Liver (tissue), 9 donors: ENCODE data around the gene RSPO4. TPM values are rescaled to one million over a fixed set of nuclear protein-coding genes. Genes with fewer than 3 reads are reported as not detected.

ENCODE experiments used
- DNase-seq: peaks from one replicate; pipeline ENCODE4 v3.0.0-alpha.2; 2017; ENCODE audit warnings: low spot score
- H3K27ac ChIP-seq, 2 donors: one replicate each; pipeline ENCODE4 v1.7.0; 2013; ENCODE audit warnings: inconsistent platforms in 2 of 2, low read length in 2 of 2, control low read depth in 1 of 2, low read depth in 1 of 2, mild to moderate bottlenecking in 1 of 2
- H3K27me3 ChIP-seq, 4 donors: one replicate each; pipeline versions ENCODE4 v1.6.1 to v1.7.0; 2013; ENCODE audit warnings: low read length in 3 of 4, inconsistent platforms in 1 of 4, mild to moderate bottlenecking in 1 of 4, moderate library complexity in 1 of 4; ENCODE audit not compliant: control insufficient read depth in 4 of 4, insufficient read depth in 4 of 4
- H3K36me3 ChIP-seq, 4 donors: one replicate each; pipeline versions ENCODE4 v1.6.1 to v1.7.0; 2013; ENCODE audit warnings: low read length in 3 of 4, mild to moderate bottlenecking in 3 of 4, low read depth in 1 of 4, moderate library complexity in 1 of 4; ENCODE audit not compliant: control insufficient read depth in 4 of 4, insufficient read depth in 3 of 4
- H3K4me1 ChIP-seq, 4 donors: one replicate each; pipeline versions ENCODE4 v1.6.1 to v1.7.0; 2013; ENCODE audit warnings: low read length in 3 of 4, mild to moderate bottlenecking in 3 of 4, moderate library complexity in 1 of 4; ENCODE audit not compliant: control insufficient read depth in 4 of 4, insufficient read depth in 4 of 4
- H3K4me3 ChIP-seq, 3 donors: one replicate each; pipeline versions ENCODE4 v1.6.1 to v1.7.0; 2013; ENCODE audit warnings: low read length in 3 of 3, control low read depth in 1 of 3, low read depth in 1 of 3, mild to moderate bottlenecking in 1 of 3
- H3K9ac ChIP-seq, 2 donors: one replicate each; pipeline ENCODE4 v1.7.0; 2013; ENCODE audit warnings: low read length in 2 of 2, mild to moderate bottlenecking in 2 of 2, moderate library complexity in 2 of 2, control low read depth in 1 of 2, low read depth in 1 of 2
- H3K9me3 ChIP-seq, 4 donors: one replicate each; pipeline versions ENCODE4 v1.6.1 to v1.7.0; 2013; ENCODE audit warnings: low read length in 3 of 4; ENCODE audit not compliant: control insufficient read depth in 4 of 4
- FOXA1 ChIP-seq: IDR thresholded peaks from 2 replicates; pipeline ENCODE4 v1.6.1; 2016; ENCODE audit warnings: antibody characterized with exemption
- FOXA2 ChIP-seq: IDR thresholded peaks from 2 replicates; pipeline ENCODE4 v1.6.1; 2016; ENCODE audit warnings: antibody characterized with exemption
- HNF4A ChIP-seq, 2 donors: conservative IDR thresholded peaks; 2 replicates each; pipeline ENCODE4 v1.6.1; 2016; ENCODE audit warnings: antibody characterized with exemption in 2 of 2, mild to moderate bottlenecking in 2 of 2
- HNF4G ChIP-seq: IDR thresholded peaks from 2 replicates; pipeline ENCODE4 v1.6.1; 2016; ENCODE audit warnings: antibody characterized with exemption
- NR2F2 ChIP-seq: IDR thresholded peaks from 2 replicates; pipeline ENCODE4 v1.6.1; 2016; ENCODE audit warnings: antibody characterized with exemption
- RAD21 ChIP-seq, 2 donors: IDR thresholded peaks; 2 replicates each; pipeline ENCODE4 v1.6.1; 2016; ENCODE audit warnings: antibody characterized with exemption in 2 of 2, mild to moderate bottlenecking in 2 of 2
- REST ChIP-seq: IDR thresholded peaks from 2 replicates; pipeline ENCODE4 v1.6.1; 2016; ENCODE audit warnings: antibody characterized with exemption, mild to moderate bottlenecking
- RXRA ChIP-seq, 2 donors: IDR thresholded peaks; 2 replicates each; pipeline ENCODE4 v1.6.1; 2017 to 2018; ENCODE audit warnings: antibody characterized with exemption in 2 of 2, mild to moderate bottlenecking in 1 of 2
- SP1 ChIP-seq: IDR thresholded peaks from 2 replicates; pipeline ENCODE4 v1.6.1; 2018; ENCODE audit warnings: antibody characterized with exemption, mild to moderate bottlenecking
- TAF1 ChIP-seq: conservative IDR thresholded peaks from 2 replicates; pipeline ENCODE4 v1.6.1; 2016; ENCODE audit warnings: antibody characterized with exemption, mild to moderate bottlenecking
- YY1 ChIP-seq: IDR thresholded peaks from 2 replicates; pipeline ENCODE4 v1.6.1; 2016; ENCODE audit warnings: antibody characterized with exemption, mild to moderate bottlenecking
- ZBTB33 ChIP-seq: IDR thresholded peaks from 2 replicates; pipeline ENCODE4 v1.6.1; 2016; ENCODE audit warnings: antibody characterized with exemption
- WGBS: extraction: QIAGEN DNeasy Blood & Tissue Kit; methylation state at CpG from one replicate; pipeline ENCODE4 v1.1.7; 2013; 5-methylcytosine and 5-hydroxymethylcytosine counted together
- polyA plus RNA-seq, 2 donors: library from polyadenylated mRNA; stranded (reverse) in 1 of 2; unstranded in 1 of 2; fragments of 200-250 nt in 1 of 2; fragments of >200 nt in 1 of 2; fragmentation: Nextera tagmentation in 1 of 2; extraction: Ambion mirVana in 1 of 2; gene quantifications; one replicate each; pipeline versions ENCODE4 v1.2.1 to v1.2.3, GENCODE V29; 2013 to 2015
- total RNA-seq, 2 donors: library from RNA; depleted of rRNA; stranded (reverse); fragments of >200 nt; gene quantifications; one replicate each; pipeline ENCODE4 v1.2.3, GENCODE V29; 2014
- TF ChIP-seq, protein P1 (sequence below): IDR thresholded peaks from 2 replicates; pipeline ENCODE4 v1.6.1; 2016; ENCODE audit warnings: antibody characterized with exemption
- TF ChIP-seq, protein P2 (sequence below): IDR thresholded peaks from 2 replicates; pipeline ENCODE4 v1.6.1; 2016; ENCODE audit warnings: antibody characterized with exemption
- donor health status: healthy.
- donor health status: healthy.
- donor health status: healthy.
- donor health status: healthy.
- donor health status: healthy.

RSPO4 gene
- total and polyA plus RNA-seq, 4 donors = not detected

DNA sequence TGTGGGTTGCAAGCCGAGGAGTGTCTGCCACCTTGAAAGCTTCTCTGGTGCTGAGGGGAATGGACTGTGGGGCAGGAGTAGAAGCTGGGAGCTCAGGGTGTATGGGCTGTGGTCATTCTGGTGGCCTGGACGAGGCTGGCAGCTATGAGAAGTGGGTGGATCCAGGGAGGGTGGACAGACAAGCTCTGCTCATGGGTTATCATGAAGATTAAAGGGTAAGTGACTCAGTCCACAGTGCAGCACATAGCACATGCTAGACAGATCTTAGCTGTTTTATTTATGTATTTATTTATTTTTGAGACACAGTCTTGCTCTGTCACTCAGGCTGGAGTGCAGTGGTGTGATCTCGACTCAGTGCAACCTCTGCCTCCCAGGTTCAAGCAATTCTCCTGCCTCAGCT lies 13.8 kb downstream of the RSPO4 start:
- no peaks in the 10 kb centered on the region for H3K9me3 ChIP-seq
- H3K27ac ChIP-seq = no peak overlapping the region
- no peak for TF ChIP-seq SP1
- TF ChIP-seq, protein P1, sequence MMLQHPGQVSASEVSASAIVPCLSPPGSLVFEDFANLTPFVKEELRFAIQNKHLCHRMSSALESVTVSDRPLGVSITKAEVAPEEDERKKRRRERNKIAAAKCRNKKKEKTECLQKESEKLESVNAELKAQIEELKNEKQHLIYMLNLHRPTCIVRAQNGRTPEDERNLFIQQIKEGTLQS = no peak
- TF ChIP-seq HNF4G = no peak
- TF ChIP-seq, protein P2, sequence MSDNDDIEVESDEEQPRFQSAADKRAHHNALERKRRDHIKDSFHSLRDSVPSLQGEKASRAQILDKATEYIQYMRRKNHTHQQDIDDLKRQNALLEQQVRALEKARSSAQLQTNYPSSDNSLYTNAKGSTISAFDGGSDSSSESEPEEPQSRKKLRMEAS = no peak
- no peak for TF ChIP-seq FOXA1
- no peak for TF ChIP-seq ZBTB33
- no peak for TF ChIP-seq RAD21 (IDR thresholded peaks at IDR 0.05)
- no peak for TF ChIP-seq RXRA (IDR thresholded peaks at IDR 0.05)
- no peak for TF ChIP-seq TAF1
- no peaks in the 10 kb centered on the region for H3K4me1 ChIP-seq
- H3K9ac ChIP-seq = no peak overlapping the region
- DNase-seq = no peak
- H3K27me3 ChIP-seq = peaks cover 0 to 3% (median 0%) of the 10 kb centered on the region in 4 donors
- no peaks in the 10 kb centered on the region for H3K36me3 ChIP-seq
- no peak overlapping the region for H3K4me3 ChIP-seq
- 76% methylated on average over 3 of the region's 3 CpGs for WGBS

GRCh38 chr20:987677-988076 lies 14.4 kb downstream of the RSPO4 start:
- 60% methylated on average over 2 of the region's 2 CpGs for WGBS
- Histone ChIP-seq H3K27ac (no peak overlapping the region), H3K36me3 (no peaks in the 10 kb centered on the region), H3K9me3 (no peaks in the 10 kb centered on the region), H3K9ac (no peak overlapping the region), H3K4me1 (no peaks in the 10 kb centered on the region), H3K27me3 (peaks cover 0 to 3% (median 0%) of the 10 kb centered on the region in 4 donors), H3K4me3 (no peak overlapping the region)
- no peak for DNase-seq
- TF ChIP-seq, protein P2 = no peak
- TF ChIP-seq, protein P1 = no peak
- TF ChIP-seq RXRA (IDR thresholded peaks at IDR 0.05) (no peak), ZBTB33 (no peak), FOXA1 (no peak), RAD21 (IDR thresholded peaks at IDR 0.05) (no peak), NR2F2 (no peak)

GRCh38 chr20:986733-987355 lies 15.3 kb downstream of the RSPO4 start:
- 77% methylated on average over 4 of the region's 4 CpGs for WGBS
- Histone ChIP-seq H3K27me3 (peaks cover 0 to 3% (median 0%) of the 10 kb centered on the region in 4 donors), H3K4me3 (no peak overlapping the region), H3K36me3 (no peaks in the 10 kb centered on the region), H3K9me3 (no peaks in the 10 kb centered on the region), H3K27ac (no peak overlapping the region), H3K9ac (no peak overlapping the region), H3K4me1 (no peaks in the 10 kb centered on the region)
- no peak for DNase-seq
- TF ChIP-seq, protein P2 = no peak
- TF ChIP-seq RAD21 (IDR thresholded peaks at IDR 0.05) (no peak), YY1 (no peak), RXRA (IDR thresholded peaks at IDR 0.05) (no peak), TAF1 (no peak), NR2F2 (no peak), REST (no peak), ZBTB33 (no peak), HNF4A (conservative IDR thresholded peaks at IDR 0.05) (no peak), FOXA2 (no peak), HNF4G (no peak), SP1 (no peak)
